SK-N-SH (cell line): ENCODE measurements around the gene TTC27. TPM values are rescaled to one million over a fixed set of nuclear protein-coding genes. Genes with fewer than 3 reads are reported as not detected.

Source experiments
- CTCF ChIA-PET: fragments of 300-600, 350-600 bp; formaldehyde crosslinking; extraction: SDS; loops from one replicate; lab custom pipeline; 2021; lab: Yijun Ruan, JAX
- POLR2A ChIA-PET: fragments of 350-600 bp; sonication (Branson Sonifier 250); formaldehyde crosslinking; extraction: SDS; loops from one replicate; lab custom pipeline; 2020; ENCODE audit warnings: antibody characterized with exemption, inconsistent platforms; lab: Yijun Ruan, JAX
- DNase-seq: peaks from one replicate; pipeline ENCODE4 v3.0.0; 2012
- H2AFZ ChIP-seq: fragments of 200-600 bp; sonication (generic); 2 replicates; pipeline ENCODE4 v1.8.1; 2016; ENCODE audit warnings: antibody characterized with exemption, mild to moderate bottlenecking, low read depth
- H3F3A ChIP-seq: fragments of 200-600 bp; sonication (generic); replicated peaks from 2 replicates; pipeline ENCODE3; 2016; ENCODE audit warnings: antibody characterized with exemption, mild to moderate bottlenecking; ENCODE audit not compliant: insufficient read depth
- H3K27ac ChIP-seq, 2 experiments: fragments of 200-500 bp in 1 of 2; fragments of 200-600 bp in 1 of 2; sonication (Bioruptor generic) in 1 of 2; sonication (generic), shearing (Covaris generic) in 1 of 2; 2 replicates each; pipeline versions ENCODE4 v1.5.1 to v1.6.1; 2014 to 2016; ENCODE audit warnings: low read depth in 2 of 2, inconsistent platforms in 1 of 2, low read length in 1 of 2, mild to moderate bottlenecking in 1 of 2, mixed read lengths in 1 of 2
- H3K27me3 ChIP-seq: fragments of 200-600 bp; sonication (generic), shearing (Covaris generic); 2 replicates; pipeline ENCODE4 v1.6.1; 2016; ENCODE audit warnings: mixed run types; ENCODE audit not compliant: insufficient read depth
- H3K36me3 ChIP-seq, 2 experiments: fragments of 200-500 bp in 1 of 2; fragments of 200-600 bp in 1 of 2; sonication (Bioruptor generic) in 1 of 2; sonication (generic) in 1 of 2; replicated peaks in 1 of 2; 2 replicates each; pipeline versions ENCODE3 to v1.5.1; 2014 to 2016; ENCODE audit warnings: low read length in 1 of 2, mild to moderate bottlenecking in 1 of 2; ENCODE audit not compliant: insufficient read depth in 2 of 2, control insufficient read depth in 1 of 2
- H3K4me1 ChIP-seq, 2 experiments: fragments of 200-500 bp in 1 of 2; fragments of 200-600 bp in 1 of 2; sonication (Bioruptor generic) in 1 of 2; sonication (generic), shearing (Covaris generic) in 1 of 2; 2 replicates each; pipeline versions ENCODE4 v1.5.1 to v1.6.1; 2014 to 2016; ENCODE audit warnings: low read depth in 1 of 2, low read length in 1 of 2, mixed run types in 1 of 2; ENCODE audit not compliant: insufficient read depth in 2 of 2, control insufficient read depth in 1 of 2
- H3K4me2 ChIP-seq: fragments of 200-600 bp; sonication (generic), shearing (Covaris generic); 2 replicates; pipeline ENCODE4 v1.6.1; 2017; ENCODE audit warnings: mixed run types
- H3K4me3 ChIP-seq, 2 experiments: fragments of 200-500 bp in 1 of 2; fragments of 200-600 bp in 1 of 2; sonication (Bioruptor generic) in 1 of 2; sonication (generic), shearing (Covaris generic) in 1 of 2; 2 replicates each; pipeline versions ENCODE4 v1.5.1 to v1.8.1; 2014 to 2016; ENCODE audit warnings: low read depth in 2 of 2, inconsistent platforms in 1 of 2, low read length in 1 of 2, mild to moderate bottlenecking in 1 of 2, mixed read lengths in 1 of 2, moderate library complexity in 1 of 2
- H3K79me2 ChIP-seq: fragments of 200-600 bp; sonication (generic); 2 replicates; pipeline ENCODE4 v1.8.1; 2017; ENCODE audit warnings: mild to moderate bottlenecking; ENCODE audit not compliant: insufficient read depth
- H3K9ac ChIP-seq: fragments of 200-600 bp; sonication (generic); 2 replicates; pipeline ENCODE4 v1.6.1; 2017; ENCODE audit warnings: mixed run types
- H3K9me2 ChIP-seq: fragments of 200-600 bp; sonication (generic); 2 replicates; pipeline ENCODE4 v1.6.1; 2017; ENCODE audit warnings: mixed run types
- H3K9me3 ChIP-seq: fragments of 200-600 bp; sonication (generic); 2 replicates; pipeline ENCODE4 v1.6.1; 2017; ENCODE audit warnings: mixed run types, mild to moderate bottlenecking, moderate library complexity
- H4K20me1 ChIP-seq: fragments of 200-600 bp; sonication (generic); 2 replicates; pipeline ENCODE4 v1.6.1; 2017; ENCODE audit warnings: mild to moderate bottlenecking, mixed run types; ENCODE audit not compliant: insufficient read depth
- ELF1 ChIP-seq: IDR thresholded peaks from 2 replicates; pipeline ENCODE4 v1.4.0; 2012
- FOSL2 ChIP-seq: IDR thresholded peaks from 2 replicates; pipeline ENCODE4 v1.4.0; 2012; ENCODE audit warnings: low read depth, mild to moderate bottlenecking, moderate library complexity, borderline replicate concordance
- FOXJ3 ChIP-seq: sonication (generic); formaldehyde crosslinking; IDR thresholded peaks from 2 replicates; pipeline ENCODE4 v1.5.1; 2020; ENCODE audit warnings: mild to moderate bottlenecking, missing genetic modification reagents
- GABPA ChIP-seq: IDR thresholded peaks from 2 replicates; pipeline ENCODE4 v1.4.0; 2012; ENCODE audit warnings: low read depth, mild to moderate bottlenecking
- GATA2 ChIP-seq: sonication (generic); formaldehyde crosslinking; IDR thresholded peaks from 2 replicates; pipeline ENCODE4 v1.5.0; 2020; ENCODE audit warnings: mild to moderate bottlenecking, missing genetic modification reagents
- MAX ChIP-seq: IDR thresholded peaks from 2 replicates; pipeline ENCODE4 v1.4.0; 2012; ENCODE audit warnings: low read depth
- MEF2A ChIP-seq: IDR thresholded peaks from 2 replicates; pipeline ENCODE4 v1.4.0; 2012; ENCODE audit warnings: low read depth, borderline replicate concordance
- MXI1 ChIP-seq: IDR thresholded peaks from 2 replicates; pipeline ENCODE4 v1.6.1; 2012; ENCODE audit warnings: mild to moderate bottlenecking, low read depth, low read length, improper control_type of control experiment
- NRF1 ChIP-seq: IDR thresholded peaks from 2 replicates; pipeline ENCODE4 v1.6.1; 2012; ENCODE audit warnings: low read depth, mild to moderate bottlenecking, low read length
- RXRA ChIP-seq: IDR thresholded peaks from 2 replicates; pipeline ENCODE4 v1.4.0; 2012; ENCODE audit warnings: low read depth, mild to moderate bottlenecking, borderline replicate concordance
- SIN3A ChIP-seq: IDR thresholded peaks from 2 replicates; pipeline ENCODE4 v1.6.1; 2012; ENCODE audit warnings: low read depth, mild to moderate bottlenecking, low read length, moderate library complexity, borderline replicate concordance
- TEAD4 ChIP-seq: IDR thresholded peaks from 2 replicates; pipeline ENCODE4 v1.4.0; 2012; ENCODE audit warnings: mild to moderate bottlenecking, borderline replicate concordance; ENCODE audit not compliant: insufficient read depth
- USF1 ChIP-seq: IDR thresholded peaks from 2 replicates; pipeline ENCODE4 v1.4.0; 2012; ENCODE audit warnings: low read depth, borderline replicate concordance
- USF2 ChIP-seq: fragments of 150-350 bp; IDR thresholded peaks from 2 replicates; pipeline ENCODE4 v1.6.1; 2017; ENCODE audit warnings: antibody characterized with exemption, low read length, low read depth, borderline replicate concordance
- WGBS: methylation state at CpG from one replicate; pipeline ENCODE4 v1.1.6; 2017; ENCODE audit warnings: low lambda C conversion rate; 5-methylcytosine and 5-hydroxymethylcytosine counted together
- polyA plus RNA-seq, 3 experiments: library from polyadenylated mRNA; depleted of rRNA; stranded (reverse); fragments of >200 nt; gene quantifications; 2 replicates each; pipeline ENCODE4 v1.2.3, GENCODE V29; 2012

Gene TTC27
- polyA plus RNA-seq, 1 of the 3 experiments (the other 2 are of a cell fraction), result 14.4 TPM

- Histone ChIP-seq H3K36me3 (peaks cover 9 to 28% of the 10 kb centered on the region in 2 experiments), H3F3A (peaks cover 9% of the 10 kb centered on the region), H4K20me1 (no peaks in the 10 kb centered on the region), H3K79me2 (no peaks in the 10 kb centered on the region), H3K4me2 (no peak overlapping the region), H3K9ac (no peak overlapping the region), H2AFZ (no peak overlapping the region), H3K9me3 (no peaks in the 10 kb centered on the region), H3K27ac (no peak overlapping the region), H3K4me3 (no peak overlapping the region), H3K4me1 (peaks cover 0 to 7% of the 10 kb centered on the region in 2 experiments; a peak in 1 of 4 replicates), H3K9me2 (no peaks in the 10 kb centered on the region), H3K27me3 (no peaks in the 10 kb centered on the region)
- DNase-seq, result no peak
- CTCF ChIA-PET, result no interaction called here
- POLR2A ChIA-PET, result no interaction called here
- TF ChIP-seq MAX (no peak), SIN3A (no peak)
- WGBS, result 97% methylated on average over 5 of the region's 5 CpGs
Measured at GRCh38 chr2:32701806-32702205, 74.0 kb downstream of the TTC27 start.

GRCh38 chr2:32702303-32703064 lies 74.6 kb downstream of the TTC27 start:
- Histone ChIP-seq H3K4me1 (peaks cover 0 to under 1% of the 10 kb centered on the region in 2 experiments; a peak in 1 of 4 replicates), H3K27me3 (no peaks in the 10 kb centered on the region), H3K9ac (no peak overlapping the region), H3K36me3 (peaks cover 9 to 28% of the 10 kb centered on the region in 2 experiments), H2AFZ (no peak overlapping the region), H3K4me3 (no peak overlapping the region), H3K4me2 (no peak overlapping the region), H3K9me3 (no peaks in the 10 kb centered on the region), H3K27ac (no peak overlapping the region), H4K20me1 (no peaks in the 10 kb centered on the region), H3K79me2 (no peaks in the 10 kb centered on the region), H3K9me2 (no peaks in the 10 kb centered on the region), H3F3A (peaks cover 2% of the 10 kb centered on the region)
- ChIA-PET CTCF (no interaction called here), POLR2A (no interaction called here)
- DNase-seq, result no peak
- WGBS, result 79% methylated on average over 5 of the region's 5 CpGs
- TF ChIP-seq GATA2 (CRISPR knock-in tag) (no peak), MEF2A (no peak), GABPA (no peak), FOSL2 (no peak), MXI1 (no peak), USF1 (no peak), NRF1 (no peak), ELF1 (no peak), USF2 (no peak), FOXJ3 (no peak), TEAD4 (no peak), RXRA (no peak)
